Fibroblast of villous mesenchyme (primary cell): ENCODE measurements around the gene ELP5. TPM values are rescaled to one million over a fixed set of nuclear protein-coding genes. Genes with fewer than 3 reads are reported as not detected.

ENCODE experiments used
- DNase-seq: peaks from one replicate; pipeline ENCODE4 v3.0.0-alpha.2; 2010; ENCODE audit warnings: low read depth
- H3K4me3 ChIP-seq: 2 replicates; pipeline ENCODE4 v1.5.1; 2011; ENCODE audit warnings: low read depth, mild to moderate bottlenecking, low read length
- CTCF ChIP-seq: IDR thresholded peaks from 2 replicates; pipeline ENCODE4 v1.5.1; 2012; ENCODE audit warnings: low read depth, mild to moderate bottlenecking, low read length; ENCODE audit not compliant: insufficient read depth
- total RNA-seq: library from RNA; depleted of rRNA; stranded (reverse); fragments of >200 nt; gene quantifications from 2 replicates; pipeline ENCODE4 v1.2.3, GENCODE V29; 2012

ELP5 gene
- total RNA-seq, result 29.6 and 36.3 TPM in 2 replicates

DNA sequence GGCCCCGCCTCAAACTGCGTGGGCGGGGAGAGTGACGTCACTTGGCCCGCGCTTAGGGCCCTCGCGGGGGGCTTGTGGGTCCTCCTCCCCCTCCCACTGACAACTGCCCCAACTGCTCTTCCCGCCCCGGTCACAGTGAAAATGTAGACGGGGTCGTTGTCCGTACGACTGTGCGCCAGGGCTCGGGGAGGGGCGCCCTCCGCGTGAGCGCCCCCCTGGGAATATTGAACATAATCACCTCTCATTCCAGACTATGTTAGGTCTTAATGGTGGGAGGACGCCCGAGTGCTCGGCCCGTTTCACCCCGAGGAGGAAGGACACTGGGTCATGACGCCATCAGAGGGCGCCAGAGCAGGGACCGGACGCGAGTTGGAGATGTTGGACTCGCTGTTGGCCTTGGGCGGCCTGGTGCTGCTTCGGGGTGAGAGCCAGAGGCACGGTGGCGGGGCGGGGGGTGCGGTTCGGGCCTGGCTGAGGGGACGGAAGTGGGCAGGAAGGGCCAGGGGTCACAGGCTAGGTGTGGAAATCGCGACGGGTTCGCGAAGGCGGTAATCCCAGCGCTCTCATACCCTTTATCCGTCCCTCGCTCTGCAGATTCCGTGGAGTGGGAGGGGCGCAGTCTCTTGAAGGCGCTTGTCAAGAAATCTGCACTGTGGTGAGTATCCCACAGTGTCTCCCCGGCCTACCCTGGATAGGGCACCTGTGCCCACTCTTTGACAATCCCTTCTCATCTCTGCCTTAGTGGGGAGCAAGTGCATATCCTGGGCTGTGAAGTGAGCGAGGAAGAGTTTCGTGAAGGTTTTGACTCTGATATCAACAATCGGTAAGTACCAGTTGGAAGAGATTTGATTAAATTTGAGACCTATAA is at the start of gene ELP5:
ELP5 (plus strand) TSS at position 40 of the 868 bp plus-strand sequence; CDS start at position 376, 336 bp downstream.
- peak; percentile 98 for DNase-seq
- peak within 1 kb of the TSS; percentile 90 for H3K4me3 ChIP-seq
- no peak for TF ChIP-seq CTCF

GRCh38 chr17:7203391-7203790 is 48.6 kb upstream of the ELP5 start:
- H3K4me3 ChIP-seq, result no peak overlapping the region
- TF ChIP-seq CTCF, result no peak
- no peak for DNase-seq

GRCh38 chr17:7204336-7204735 is 47.7 kb upstream of the ELP5 start:
- H3K4me3 ChIP-seq, result peak overlapping the region; percentile 62
- DNase-seq, result no peak
- TF ChIP-seq CTCF, result no peak

GRCh38 chr17:7204828-7205461 is 47.1 kb upstream of the ELP5 start:
- H3K4me3 ChIP-seq, result peak overlapping the region; percentile 62
- TF ChIP-seq CTCF, result no peak
- DNase-seq, result peak; percentile 90

GRCh38 chr17:7205561-7205960 is 46.5 kb upstream of the ELP5 start:
- TF ChIP-seq CTCF, result no peak
- no peak for DNase-seq
- peak overlapping the region; percentile 62 for H3K4me3 ChIP-seq

DNA sequence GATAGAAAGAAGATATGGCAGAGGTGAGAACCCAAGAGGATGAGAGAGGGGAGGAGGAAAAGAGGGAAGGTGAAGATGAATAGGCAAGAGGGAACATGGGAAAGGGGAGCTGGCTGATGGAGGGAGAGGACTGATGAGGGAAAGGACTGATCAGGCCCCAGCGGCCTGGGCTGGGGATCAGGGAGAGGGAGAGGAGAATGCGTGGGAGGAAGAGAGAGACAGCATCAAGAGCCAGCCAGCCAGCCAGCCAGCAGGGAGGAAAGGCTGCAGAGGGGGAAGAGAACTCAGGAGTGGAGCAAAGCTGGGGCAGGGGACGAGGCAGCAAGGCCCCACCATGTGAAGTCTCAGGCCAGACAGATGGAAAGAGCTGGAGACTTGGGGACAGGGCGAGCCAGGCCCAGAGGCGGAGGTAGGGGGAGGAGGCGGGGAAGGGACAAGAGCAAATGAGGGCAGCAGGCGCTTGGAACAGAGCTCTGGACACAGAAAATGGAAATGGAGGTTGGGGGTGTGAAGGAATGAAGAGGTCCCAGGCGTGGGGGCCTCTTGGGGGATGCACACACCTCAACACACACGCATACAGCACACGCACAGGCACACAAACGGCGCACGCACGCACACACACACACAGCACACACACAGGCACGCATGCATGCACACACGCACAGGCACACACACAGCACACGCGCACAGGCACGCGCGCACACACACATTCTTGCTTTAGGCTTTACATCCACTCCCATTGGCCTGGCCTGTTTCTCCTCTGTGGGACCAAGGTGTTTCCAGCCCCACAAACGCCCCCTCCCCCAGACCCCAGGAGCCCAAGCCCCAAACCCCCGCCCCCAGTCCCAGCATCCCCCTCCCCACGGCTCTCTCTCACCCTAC is 44.7 kb upstream of the ELP5 start:
- no peak for TF ChIP-seq CTCF
- peak; percentile 46 for DNase-seq
- no peak overlapping the region for H3K4me3 ChIP-seq
